ENCODE data around the gene KCNJ8. TPM values are rescaled to one million over a fixed set of nuclear protein-coding genes. Genes with fewer than 3 reads are reported as not detected.

KCNJ8 gene
- total RNA-seq, 1 experiment from 2014 or later: 0.22 TPM

DNA sequence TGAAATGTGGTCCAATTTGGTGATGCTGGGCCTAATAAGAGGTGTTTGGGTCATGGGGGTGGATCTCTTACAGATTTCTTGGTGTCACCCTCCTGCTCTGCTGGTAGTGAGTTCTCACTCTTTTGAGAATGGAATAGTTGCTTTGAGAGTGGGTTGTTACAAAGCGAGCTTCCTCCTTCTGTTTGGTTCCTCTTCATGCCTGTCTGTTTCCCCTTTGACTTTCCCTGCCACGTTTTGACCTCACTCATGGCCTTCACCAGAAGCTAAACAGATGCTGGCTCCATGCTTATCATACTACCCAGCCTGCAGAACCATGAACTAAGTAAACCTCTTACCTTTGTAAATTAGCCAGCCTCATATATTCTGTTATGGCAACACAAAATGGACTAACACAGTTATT lies 59.1 kb downstream of the KCNJ8 start:
- no peak overlapping the region for H2BK20ac ChIP-seq (ENCODE audit: low read depth, low read length, poor library complexity, severe bottlenecking)

More for the DNA sequence above, 59.1 kb downstream of the KCNJ8 start:
- no peak overlapping the region for H3K4me2 ChIP-seq (ENCODE audit: insufficient read depth, insufficient read length, low read length)
- Mint-ChIP-seq H3K36me3 (ENCODE audit: insufficient read depth in 1 of 3, low read depth in 3 of 3) (no peaks in the 10 kb centered on the region), H3K27ac (no peak overlapping the region), H3K9me3 (no peaks in the 10 kb centered on the region), H3K4me1 (no peaks in the 10 kb centered on the region), H3K4me3 (no peak overlapping the region), H3K27me3 (ENCODE audit: low read depth) (no peaks in the 10 kb centered on the region)
- H4K20me1 ChIP-seq (ENCODE audit: control insufficient read depth, insufficient read depth, insufficient read length): no peaks in the 10 kb centered on the region
- no peak overlapping the region for H3K14ac ChIP-seq (ENCODE audit: insufficient read depth, low read length)
- H4K8ac ChIP-seq (replicated peaks; ENCODE audit: insufficient read length, low read depth, low read length): no peak overlapping the region
- no peak overlapping the region for H3K23ac ChIP-seq (ENCODE audit: insufficient read length, low read depth, low read length)
- H2BK15ac ChIP-seq (ENCODE audit: low read depth, low read length): no peak overlapping the region
- no peak overlapping the region for H3K18ac ChIP-seq (ENCODE audit: insufficient read length, low read depth, low read length)
- no peak overlapping the region for H2BK120ac ChIP-seq (ENCODE audit: low read depth, low read length, poor library complexity, severe bottlenecking)
- H2AK5ac ChIP-seq (ENCODE audit: insufficient read length, low read length): no peak overlapping the region
- H2AFZ ChIP-seq (ENCODE audit: low read length): no peak overlapping the region
- H3K23me2 ChIP-seq (ENCODE audit: insufficient read length, low read depth, low read length, poor library complexity, severe bottlenecking): no peaks in the 10 kb centered on the region
- DNase-seq: no peak
- H3K79me2 ChIP-seq (ENCODE audit: insufficient read depth, low read length): no peaks in the 10 kb centered on the region
- H3K27ac ChIP-seq (ENCODE audit: insufficient read length, low read depth, low read length): no peak overlapping the region
- H2BK5ac ChIP-seq (ENCODE audit: insufficient read length, low read length): no peak overlapping the region
- H3K9ac ChIP-seq (ENCODE audit: extremely low read depth, insufficient read length, low read length): no peak overlapping the region
- H3K56ac ChIP-seq (ENCODE audit: insufficient read length, low read depth, low read length): no peak overlapping the region
- no peak overlapping the region for H2BK12ac ChIP-seq (ENCODE audit: insufficient read length, low read depth, low read length)
- H3K4me1 ChIP-seq (ENCODE audit: insufficient read depth, low read length): no peaks in the 10 kb centered on the region
- WGBS (ENCODE audit: extremely low coverage, insufficient read length, low lambda C conversion rate): no CpG with 5 or more reads among the region's 2 CpGs
- H3K9me3 ChIP-seq (ENCODE audit: control insufficient read depth, low read depth, low read length): no peaks in the 10 kb centered on the region
- H3K27me3 ChIP-seq (ENCODE audit: insufficient read depth, low read length): no peaks in the 10 kb centered on the region
- H3K4ac ChIP-seq (ENCODE audit: low read depth, low read length): no peak overlapping the region
- no peak overlapping the region for H4K5ac ChIP-seq (ENCODE audit: insufficient read length, low read depth, low read length)
- TF ChIP-seq, protein P1, sequence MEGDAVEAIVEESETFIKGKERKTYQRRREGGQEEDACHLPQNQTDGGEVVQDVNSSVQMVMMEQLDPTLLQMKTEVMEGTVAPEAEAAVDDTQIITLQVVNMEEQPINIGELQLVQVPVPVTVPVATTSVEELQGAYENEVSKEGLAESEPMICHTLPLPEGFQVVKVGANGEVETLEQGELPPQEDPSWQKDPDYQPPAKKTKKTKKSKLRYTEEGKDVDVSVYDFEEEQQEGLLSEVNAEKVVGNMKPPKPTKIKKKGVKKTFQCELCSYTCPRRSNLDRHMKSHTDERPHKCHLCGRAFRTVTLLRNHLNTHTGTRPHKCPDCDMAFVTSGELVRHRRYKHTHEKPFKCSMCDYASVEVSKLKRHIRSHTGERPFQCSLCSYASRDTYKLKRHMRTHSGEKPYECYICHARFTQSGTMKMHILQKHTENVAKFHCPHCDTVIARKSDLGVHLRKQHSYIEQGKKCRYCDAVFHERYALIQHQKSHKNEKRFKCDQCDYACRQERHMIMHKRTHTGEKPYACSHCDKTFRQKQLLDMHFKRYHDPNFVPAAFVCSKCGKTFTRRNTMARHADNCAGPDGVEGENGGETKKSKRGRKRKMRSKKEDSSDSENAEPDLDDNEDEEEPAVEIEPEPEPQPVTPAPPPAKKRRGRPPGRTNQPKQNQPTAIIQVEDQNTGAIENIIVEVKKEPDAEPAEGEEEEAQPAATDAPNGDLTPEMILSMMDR (conservative IDR thresholded peaks at IDR 0.05): no peak
- H3K79me1 ChIP-seq (ENCODE audit: insufficient read depth, low read depth, low read length, poor library complexity, severe bottlenecking): no peaks in the 10 kb centered on the region
- no peak overlapping the region for H4K91ac ChIP-seq (ENCODE audit: insufficient read length, low read depth, low read length)
- H3T11ph ChIP-seq (ENCODE audit: low read length): no peak overlapping the region

Other genes starting within 250 kb of the KCNJ8 start
- gene SPX, start 248.4 kb downstream of the KCNJ8 start, total RNA-seq (2021): 0.35 and 0.57 TPM in 2 replicates
- not detected in 2 replicates for gene GYS2, start 169.9 kb downstream of the KCNJ8 start, total RNA-seq (2021)
- 1,343 and 1,353 TPM in 2 replicates for gene LDHB, start 116.9 kb downstream of the KCNJ8 start, total RNA-seq (2021)
- not detected in 2 replicates for gene ABCC9, start 166.7 kb upstream of the KCNJ8 start, total RNA-seq (2021)